ENCODE measurements around the gene AQP2.

GRCh38 chr12:49945394-49946080 is 5.0 kb upstream of the AQP2 start:
- TF ChIP-seq SIN3A (IDR thresholded peaks at IDR 0.05; ENCODE audit: borderline replicate concordance, insufficient read depth, low read length) = no peak
- 0 out of 2 replicates have a peak, but pooled peaks have one; percentile 34 for TF ChIP-seq TAF1 (IDR thresholded peaks at IDR 0.05; ENCODE audit: borderline replicate concordance, insufficient read depth, low read length)

All from PFSK-1 (cell line).